GM18868 (cell line): Measurements from ENCODE around the gene POU4F1.
A peak's percentile ranks its signal among the peaks of the same experiment; 100 is the strongest.

Source experiments
- ATAC-seq: cut with Tn5 transposase; IDR thresholded peaks from one replicate; pipeline ENCODE4 v1.9.1; 2021; ENCODE audit warnings: mild to moderate bottlenecking, moderate library complexity; ENCODE audit not compliant: unreplicated experiment

POU4F1 gene

GRCh38 chr13:78593652-78594455 is 9.5 kb downstream of the POU4F1 start:
- ATAC-seq = no peak

GRCh38 chr13:78593129-78593528 is 10.2 kb downstream of the POU4F1 start:
- ATAC-seq = no peak

GRCh38 chr13:78592584-78592983 is 10.8 kb downstream of the POU4F1 start:
- ATAC-seq = no peak

- no peak for ATAC-seq
Observed at GRCh38 chr13:78589206-78589605, 14.1 kb downstream of the POU4F1 start.

- no peak for ATAC-seq
Observed at GRCh38 chr13:78587395-78587794, 16.0 kb downstream of the POU4F1 start.

- ATAC-seq = no peak
Observed at GRCh38 chr13:78586706-78587105, 16.6 kb downstream of the POU4F1 start.

- ATAC-seq = no peak
Observed at GRCh38 chr13:78576261-78576660, 27.1 kb downstream of the POU4F1 start.

- ATAC-seq = no peak
Observed at GRCh38 chr13:78572459-78572858, 30.9 kb downstream of the POU4F1 start.

- ATAC-seq = no peak
Observed at GRCh38 chr13:78569029-78569428, 34.3 kb downstream of the POU4F1 start.

- ATAC-seq = no peak
Observed at GRCh38 chr13:78566631-78567030, 36.7 kb downstream of the POU4F1 start.

- ATAC-seq = peak; percentile 72
Observed at GRCh38 chr13:78562237-78562889, 41.0 kb downstream of the POU4F1 start.
